Fibroblast of upper back skin (primary cell): ENCODE measurements around the gene ZNF143.
"Not testable (repeated sequence)": the region's sequence is repeated elsewhere in the genome, so short reads cannot be mapped to it uniquely, and the experiment has no call there.

Source experiments
- DNase-seq: peaks from one replicate; pipeline ENCODE4 v3.0.0-alpha.2; 2013

Gene ZNF143

GRCh38 chr11:9498457-9499078, 37.8 kb downstream of the ZNF143 start:
- DNase-seq = no peak

- peak; percentile 77 for DNase-seq
Measured at GRCh38 chr11:9506489-9507276, 45.9 kb downstream of the ZNF143 start.

- DNase-seq = no peak
Measured at GRCh38 chr11:9507277-9507580, 46.4 kb downstream of the ZNF143 start.

GRCh38 chr11:9509041-9509440, 48.2 kb downstream of the ZNF143 start:
- no peak for DNase-seq

- no peak for DNase-seq
Measured at GRCh38 chr11:9512370-9513019, 51.7 kb downstream of the ZNF143 start.

GRCh38 chr11:9514576-9514975, 53.8 kb downstream of the ZNF143 start:
- not testable (repeated sequence) for DNase-seq

GRCh38 chr11:9516113-9516512, 55.3 kb downstream of the ZNF143 start:
- no peak for DNase-seq

GRCh38 chr11:9518835-9519410, 58.1 kb downstream of the ZNF143 start:
- no peak for DNase-seq

GRCh38 chr11:9524001-9524400, 63.2 kb downstream of the ZNF143 start:
- DNase-seq = no peak

- DNase-seq = no peak
Measured at GRCh38 chr11:9525116-9525515, 64.3 kb downstream of the ZNF143 start.

GRCh38 chr11:9527481-9528135, 66.8 kb downstream of the ZNF143 start:
- DNase-seq = peak; percentile 96

- DNase-seq = no peak
Measured at GRCh38 chr11:9528136-9528501, 67.3 kb downstream of the ZNF143 start.

- DNase-seq = no peak
Measured at GRCh38 chr11:9528573-9529333, 67.9 kb downstream of the ZNF143 start.

GRCh38 chr11:9529334-9529650, 68.5 kb downstream of the ZNF143 start:
- no peak for DNase-seq

GRCh38 chr11:9530020-9530621, 69.3 kb downstream of the ZNF143 start:
- no peak for DNase-seq

GRCh38 chr11:9530901-9531625, 70.3 kb downstream of the ZNF143 start:
- DNase-seq = no peak

GRCh38 chr11:9533058-9533457, 72.2 kb downstream of the ZNF143 start:
- no peak for DNase-seq

- peak; percentile 43 for DNase-seq
Measured at GRCh38 chr11:9533736-9534473, 73.1 kb downstream of the ZNF143 start.

- DNase-seq = peak; percentile 40
Measured at GRCh38 chr11:9535189-9535781, 74.5 kb downstream of the ZNF143 start.

GRCh38 chr11:9538548-9538947, 77.7 kb downstream of the ZNF143 start:
- DNase-seq = no peak
